ENCODE data around the gene ADCY1. TPM values are rescaled to one million over a fixed set of nuclear protein-coding genes. Genes with fewer than 3 reads are reported as not detected.

ADCY1 gene
- total RNA-seq: 0.15 and 0.17 TPM in 2 replicates

DNA sequence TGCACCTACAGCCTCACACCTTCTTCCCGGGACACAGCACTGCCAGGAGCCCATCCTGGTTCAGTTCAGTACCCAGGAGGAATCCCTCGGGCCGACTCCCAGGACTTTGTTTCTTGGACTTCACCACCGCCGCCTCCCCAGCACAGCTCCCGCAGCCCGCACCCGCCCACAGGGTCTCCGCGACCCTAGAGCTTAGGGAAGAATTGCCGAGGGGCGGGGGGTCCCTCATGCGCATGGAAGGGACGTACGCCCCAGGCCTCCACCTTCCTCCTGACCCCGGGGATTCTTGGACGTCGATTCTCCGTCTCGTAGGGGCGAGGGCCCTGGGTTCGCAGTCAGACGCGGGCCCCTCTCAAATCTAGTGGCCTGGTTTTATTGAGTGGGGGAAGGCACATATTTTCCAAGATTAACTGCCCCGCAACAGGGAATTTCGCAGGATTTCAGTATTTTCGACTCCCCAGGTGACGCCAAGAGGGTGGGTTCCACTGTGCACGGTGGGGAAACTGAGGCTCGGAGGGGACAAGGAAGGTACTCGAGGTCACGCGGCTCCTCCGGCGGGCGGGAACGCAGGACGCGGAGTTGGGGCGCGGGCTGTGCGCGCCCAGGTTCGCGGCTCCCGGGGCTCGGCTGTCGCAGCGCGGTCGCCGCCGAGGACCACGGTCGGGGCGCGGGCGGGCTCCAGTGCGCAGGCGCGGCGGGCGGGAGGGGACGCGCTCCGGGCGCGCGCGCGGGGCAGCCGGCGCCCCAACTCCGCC lies at the start of gene ADCY1:
ADCY1 (plus strand) TSS at position 708 of the 755 bp plus-strand sequence. CDS start 176 bp downstream, outside the sequence.

